IMR-90 (cell line): Measurements from ENCODE around the gene TMCC3. TPM values are rescaled to one million over a fixed set of nuclear protein-coding genes. Genes with fewer than 3 reads are reported as not detected.

Experiments used
- ATAC-seq: fragments of 200-7000 bp; cut with Tn5 transposase; 2 replicates; pipeline ENCODE4 v1.9.1; 2020; ENCODE audit warnings: low read depth, mild to moderate bottlenecking, moderate library complexity
- BruUV-seq: library from RNA; stranded (reverse); fragments of 400-500 nt; replicated peaks from 2 replicates; lab custom pipeline; 2021; lab: Mats Ljungman, UMichigan
- CTCF ChIA-PET: fragments of 300-600 bp; formaldehyde crosslinking; extraction: SDS; loops from one replicate; lab custom pipeline; 2021; ENCODE audit warnings: antibody characterized with exemption; lab: Yijun Ruan, JAX
- POLR2A ChIA-PET: fragments of 300-600 bp; sonication (Branson Sonifier 250); formaldehyde crosslinking; loops from one replicate; lab custom pipeline; 2022; ENCODE audit warnings: antibody characterized with exemption; ENCODE audit not compliant: unreplicated experiment; lab: Charles Lee
- DNase-seq: peaks from one replicate; pipeline ENCODE4 v3.0.0; 2013
- H2AFZ ChIP-seq: replicated peaks from 2 replicates; pipeline ENCODE3; 2013; ENCODE audit warnings: low read length, mild to moderate bottlenecking; ENCODE audit not compliant: poor library complexity
- H2AK5ac ChIP-seq: 2 replicates; pipeline ENCODE4 v1.6.1; 2013; ENCODE audit warnings: low read depth, low read length, inconsistent platforms
- H2AK9ac ChIP-seq: replicated peaks from 2 replicates; pipeline ENCODE3; 2013; ENCODE audit warnings: mild to moderate bottlenecking, low read depth, low read length, moderate library complexity; ENCODE audit not compliant: poor library complexity
- H2BK120ac ChIP-seq: 2 replicates; pipeline ENCODE4 v1.6.1; 2013; ENCODE audit warnings: low read depth, low read length, inconsistent platforms
- H2BK15ac ChIP-seq: 3 replicates; pipeline ENCODE4 v1.6.1; 2013; ENCODE audit warnings: low read depth, low read length, inconsistent platforms
- H2BK20ac ChIP-seq: 2 replicates; pipeline ENCODE4 v1.6.1; 2013; ENCODE audit warnings: low read depth, mild to moderate bottlenecking, inconsistent platforms, low read length, moderate library complexity
- H2BK5ac ChIP-seq: 2 replicates; pipeline ENCODE4 v1.6.1; 2013; ENCODE audit warnings: mild to moderate bottlenecking, low read depth, low read length, inconsistent platforms; ENCODE audit not compliant: poor library complexity, severe bottlenecking
- H3K14ac ChIP-seq: replicated peaks from 2 replicates; pipeline ENCODE4 v1.6.1; 2013; ENCODE audit warnings: low read depth, low read length, inconsistent platforms
- H3K18ac ChIP-seq: 2 replicates; pipeline ENCODE4 v1.6.1; 2013; ENCODE audit warnings: low read depth, low read length, control low read depth
- H3K23ac ChIP-seq: 2 replicates; pipeline ENCODE4 v1.6.1; 2013; ENCODE audit warnings: low read depth, low read length, inconsistent platforms
- H3K27ac ChIP-seq: 2 replicates; pipeline ENCODE4 v1.5.1; 2013; ENCODE audit warnings: mild to moderate bottlenecking, control low read depth, low read length; ENCODE audit not compliant: insufficient read depth
- H3K27me3 ChIP-seq: 2 replicates; pipeline ENCODE4 v1.6.1; 2013; ENCODE audit warnings: low read length; ENCODE audit not compliant: control insufficient read depth, insufficient read depth
- H3K36me3 ChIP-seq: 2 replicates; pipeline ENCODE4 v1.6.1; 2013; ENCODE audit warnings: low read length, mixed read lengths; ENCODE audit not compliant: control insufficient read depth, insufficient read depth
- H3K4ac ChIP-seq: 2 replicates; pipeline ENCODE4 v1.6.1; 2013; ENCODE audit warnings: low read depth, low read length, inconsistent platforms
- H3K4me1 ChIP-seq: 2 replicates; pipeline ENCODE4 v1.6.1; 2013; ENCODE audit warnings: low read length, mixed read lengths; ENCODE audit not compliant: control insufficient read depth, insufficient read depth
- H3K4me2 ChIP-seq: 2 replicates; pipeline ENCODE4 v1.6.1; 2013; ENCODE audit warnings: low read depth, mild to moderate bottlenecking, control low read depth, low read length, moderate library complexity
- H3K4me3 ChIP-seq: 2 replicates; pipeline ENCODE4 v1.5.1; 2013; ENCODE audit warnings: low read depth, mild to moderate bottlenecking, control low read depth, low read length, moderate library complexity; ENCODE audit not compliant: insufficient read depth
- H3K56ac ChIP-seq: 2 replicates; pipeline ENCODE4 v1.6.1; 2013; ENCODE audit warnings: low read length, inconsistent platforms; ENCODE audit not compliant: insufficient read depth; ENCODE audit errors: extremely low read depth
- H3K79me1 ChIP-seq, 2 experiments: 2 replicates each; pipeline ENCODE4 v1.6.1; 2013; ENCODE audit warnings: low read length in 2 of 2, inconsistent platforms in 1 of 2, low read depth in 1 of 2
- H3K9ac ChIP-seq: 2 replicates; pipeline ENCODE4 v1.6.1; 2013; ENCODE audit warnings: low read depth, low read length, control low read depth
- H3K9me1 ChIP-seq: 2 replicates; pipeline ENCODE4 v1.6.1; 2013; ENCODE audit warnings: low read length, inconsistent platforms; ENCODE audit not compliant: insufficient read depth
- H3K9me3 ChIP-seq: 2 replicates; pipeline ENCODE4 v1.6.1; 2013; ENCODE audit warnings: low read length; ENCODE audit not compliant: control insufficient read depth, insufficient read depth
- H4K20me1 ChIP-seq: 2 replicates; pipeline ENCODE4 v1.6.1; 2013; ENCODE audit warnings: low read length, inconsistent platforms; ENCODE audit not compliant: insufficient read depth
- H4K5ac ChIP-seq: 2 replicates; pipeline ENCODE4 v1.6.1; 2013; ENCODE audit warnings: mild to moderate bottlenecking, low read depth, low read length, control low read depth
- H4K8ac ChIP-seq, 2 experiments: 2 replicates each; pipeline ENCODE4 v1.6.1; 2013; ENCODE audit warnings: low read depth in 2 of 2, low read length in 2 of 2, control low read depth in 1 of 2, inconsistent platforms in 1 of 2
- H4K91ac ChIP-seq: 2 replicates; pipeline ENCODE4 v1.6.1; 2013; ENCODE audit warnings: low read depth, low read length, inconsistent platforms; ENCODE audit not compliant: insufficient read depth
- CEBPB ChIP-seq: IDR thresholded peaks from 2 replicates; pipeline ENCODE4 v1.6.1; 2012; ENCODE audit warnings: low read depth, low read length, improper control_type of control experiment
- FOS ChIP-seq: fragments of 150-350 bp; IDR thresholded peaks from 2 replicates; pipeline ENCODE4 v1.6.1; 2016; ENCODE audit warnings: low read depth, low read length
- MAZ ChIP-seq: IDR thresholded peaks from 2 replicates; pipeline ENCODE4 v1.6.1; 2012; ENCODE audit warnings: low read depth, mild to moderate bottlenecking, low read length, improper control_type of control experiment, moderate library complexity, borderline replicate concordance
- NFE2L2 ChIP-seq: fragments of 150-350 bp; IDR thresholded peaks from 2 replicates; pipeline ENCODE4 v1.6.1; 2016; ENCODE audit warnings: low read depth, mild to moderate bottlenecking, low read length
- POLR2A ChIP-seq: IDR thresholded peaks from 2 replicates; pipeline ENCODE4 v1.6.1; 2012; ENCODE audit warnings: mild to moderate bottlenecking, low read depth, low read length
- RAD21 ChIP-seq: IDR thresholded peaks from 2 replicates; pipeline ENCODE4 v1.6.1; 2012; ENCODE audit warnings: low read length, improper control_type of control experiment
- RFX5 ChIP-seq: IDR thresholded peaks from 2 replicates; pipeline ENCODE4 v1.8.0; 2012; ENCODE audit warnings: low read depth, mild to moderate bottlenecking, low read length, moderate library complexity
- WGBS, 2 experiments: methylation state at CpG; one replicate each; pipeline versions ENCODE4 v1.1.5 to v1.1.7; 2013; ENCODE audit warnings: missing lambda C conversion rate in 2 of 2; ENCODE audit not compliant: insufficient read length in 1 of 2; ENCODE audit errors: extremely low coverage in 2 of 2; 5-methylcytosine and 5-hydroxymethylcytosine counted together
- dilution Hi-C: fragments of 300-500 bp; cut with HindIII; formaldehyde crosslinking; loops from one replicate; pipeline ENCODE4 v1.14.3; 2018; ENCODE audit warnings: low sequenced_read_pairs; ENCODE audit not compliant: unreplicated experiment
- in situ Hi-C: fragments of 300-500 bp; cut with MboI; formaldehyde crosslinking; loops from 3 replicates; pipeline ENCODE4 v1.14.3; 2019; ENCODE audit warnings: low sequenced_read_pairs, inconsistent platforms, mixed read lengths
- intact Hi-C: fragments of 100-400 bp; cut with micrococcal nuclease; formaldehyde crosslinking; loops from 2 replicates; pipeline ENCODE4 v1.10.0; 2022
- polyA plus RNA-seq, 3 experiments: library from polyadenylated mRNA; depleted of rRNA; stranded (reverse); fragments of >200 nt; gene quantifications; 2 replicates each; pipeline ENCODE4 v1.2.3, GENCODE V29; 2012; ENCODE audit warnings: low replicate concordance in 1 of 3
- total RNA-seq: library from RNA; depleted of rRNA; stranded (reverse); fragments of >200 nt; gene quantifications from 2 replicates; pipeline ENCODE4 v1.2.3, GENCODE V29; 2012
- TF ChIP-seq, protein P1 (sequence below): fragments of 150-350 bp; IDR thresholded peaks from 2 replicates; pipeline ENCODE4 v1.6.1; 2017; ENCODE audit warnings: mild to moderate bottlenecking, antibody characterized with exemption, low read length, low read depth
- TF ChIP-seq, protein P2 (sequence below): conservative IDR thresholded peaks from 2 replicates; pipeline ENCODE4 v1.5.1; 2012; ENCODE audit warnings: mild to moderate bottlenecking, low read depth, low read length, improper control_type of control experiment
- TF ChIP-seq, protein P3 (sequence below): fragments of 150-350 bp; IDR thresholded peaks from 2 replicates; pipeline ENCODE4 v1.6.1; 2016; ENCODE audit warnings: low read depth, mild to moderate bottlenecking, low read length, moderate library complexity, borderline replicate concordance

TMCC3 gene
- total and polyA plus RNA-seq, 2 of the 4 experiments (the other 2 are of a cell fraction), result 0.14 to 0.36 TPM

DNA sequence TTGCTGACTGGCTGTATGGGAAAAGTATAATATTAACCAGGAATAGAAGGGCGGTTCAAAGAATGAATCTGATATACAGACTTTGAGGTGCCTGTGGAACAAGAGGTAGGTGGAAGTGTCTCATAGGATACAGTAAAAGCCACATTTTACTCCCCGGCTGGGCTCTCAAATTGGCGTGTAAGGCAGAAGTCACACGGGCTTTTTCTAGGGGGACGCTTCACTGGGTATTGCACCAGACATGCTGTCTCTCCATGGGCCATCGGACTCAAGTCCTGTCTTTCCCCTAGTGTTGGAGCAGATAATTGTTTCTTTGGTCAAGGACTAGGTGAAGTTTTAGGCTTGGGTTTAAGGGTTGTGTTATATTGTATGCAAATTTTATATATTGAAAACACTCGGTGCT, 9.1 kb downstream of the TMCC3 start:
- Histone ChIP-seq H2BK120ac (no peak overlapping the region), H3K9me1 (no peaks in the 10 kb centered on the region), H2AK5ac (no peak overlapping the region), H4K91ac (no peak overlapping the region), H3K27ac (no peak overlapping the region), H3K9ac (no peak overlapping the region), H2BK15ac (no peak overlapping the region), H3K36me3 (no peaks in the 10 kb centered on the region), H3K4me1 (no peaks in the 10 kb centered on the region), H4K5ac (no peak overlapping the region), H3K27me3 (no peaks in the 10 kb centered on the region; the same call in 1 of the 2 replicates), H2AK9ac (no peak overlapping the region), H4K20me1 (no peaks in the 10 kb centered on the region), H2AFZ (no peak overlapping the region), H3K4me2 (no peak overlapping the region), H3K4me3 (no peak overlapping the region), H4K8ac (no peak overlapping the region), H2BK5ac (no peak overlapping the region), H3K9me3 (no peaks in the 10 kb centered on the region), H3K18ac (no peak overlapping the region), H3K14ac (no peak overlapping the region), H3K79me1 (no peaks in the 10 kb centered on the region), H2BK20ac (no peak overlapping the region), H3K23ac (no peak overlapping the region), H3K56ac (no peak overlapping the region), H3K4ac (no peak overlapping the region)
- ATAC-seq (no peak), DNase-seq (no peak)
- ChIA-PET CTCF (no interaction called here), POLR2A (no interaction called here)
- TF ChIP-seq POLR2A (no peak), RAD21 (no peak), RFX5 (no peak), NFE2L2 (no peak), CEBPB (no peak), MAZ (no peak), FOS (no peak)
- TF ChIP-seq, protein P1, sequence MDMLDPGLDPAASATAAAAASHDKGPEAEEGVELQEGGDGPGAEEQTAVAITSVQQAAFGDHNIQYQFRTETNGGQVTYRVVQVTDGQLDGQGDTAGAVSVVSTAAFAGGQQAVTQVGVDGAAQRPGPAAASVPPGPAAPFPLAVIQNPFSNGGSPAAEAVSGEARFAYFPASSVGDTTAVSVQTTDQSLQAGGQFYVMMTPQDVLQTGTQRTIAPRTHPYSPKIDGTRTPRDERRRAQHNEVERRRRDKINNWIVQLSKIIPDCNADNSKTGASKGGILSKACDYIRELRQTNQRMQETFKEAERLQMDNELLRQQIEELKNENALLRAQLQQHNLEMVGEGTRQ, result no peak
- TF ChIP-seq, protein P2, sequence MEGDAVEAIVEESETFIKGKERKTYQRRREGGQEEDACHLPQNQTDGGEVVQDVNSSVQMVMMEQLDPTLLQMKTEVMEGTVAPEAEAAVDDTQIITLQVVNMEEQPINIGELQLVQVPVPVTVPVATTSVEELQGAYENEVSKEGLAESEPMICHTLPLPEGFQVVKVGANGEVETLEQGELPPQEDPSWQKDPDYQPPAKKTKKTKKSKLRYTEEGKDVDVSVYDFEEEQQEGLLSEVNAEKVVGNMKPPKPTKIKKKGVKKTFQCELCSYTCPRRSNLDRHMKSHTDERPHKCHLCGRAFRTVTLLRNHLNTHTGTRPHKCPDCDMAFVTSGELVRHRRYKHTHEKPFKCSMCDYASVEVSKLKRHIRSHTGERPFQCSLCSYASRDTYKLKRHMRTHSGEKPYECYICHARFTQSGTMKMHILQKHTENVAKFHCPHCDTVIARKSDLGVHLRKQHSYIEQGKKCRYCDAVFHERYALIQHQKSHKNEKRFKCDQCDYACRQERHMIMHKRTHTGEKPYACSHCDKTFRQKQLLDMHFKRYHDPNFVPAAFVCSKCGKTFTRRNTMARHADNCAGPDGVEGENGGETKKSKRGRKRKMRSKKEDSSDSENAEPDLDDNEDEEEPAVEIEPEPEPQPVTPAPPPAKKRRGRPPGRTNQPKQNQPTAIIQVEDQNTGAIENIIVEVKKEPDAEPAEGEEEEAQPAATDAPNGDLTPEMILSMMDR, result no peak
- TF ChIP-seq, protein P3, sequence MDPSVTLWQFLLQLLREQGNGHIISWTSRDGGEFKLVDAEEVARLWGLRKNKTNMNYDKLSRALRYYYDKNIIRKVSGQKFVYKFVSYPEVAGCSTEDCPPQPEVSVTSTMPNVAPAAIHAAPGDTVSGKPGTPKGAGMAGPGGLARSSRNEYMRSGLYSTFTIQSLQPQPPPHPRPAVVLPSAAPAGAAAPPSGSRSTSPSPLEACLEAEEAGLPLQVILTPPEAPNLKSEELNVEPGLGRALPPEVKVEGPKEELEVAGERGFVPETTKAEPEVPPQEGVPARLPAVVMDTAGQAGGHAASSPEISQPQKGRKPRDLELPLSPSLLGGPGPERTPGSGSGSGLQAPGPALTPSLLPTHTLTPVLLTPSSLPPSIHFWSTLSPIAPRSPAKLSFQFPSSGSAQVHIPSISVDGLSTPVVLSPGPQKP, result no peak
- dilution Hi-C loops (no loop called here), intact Hi-C loops (no loop called here), in situ Hi-C loops (no loop called here)
- no TSS peak for BruUV-seq
- 100% methylated on average over 2 of the region's 7 CpGs; no CpG with 5 or more reads in 1 of the 2 experiments for WGBS, 2 experiments
